Measurements from ENCODE around the gene LYZL4. TPM values are rescaled to one million over a fixed set of nuclear protein-coding genes. Genes with fewer than 3 reads are reported as not detected.

The LYZL4 gene
- polyA plus RNA-seq, 1 experiment: not detected

- TF ChIP-seq CTCF (IDR thresholded peaks at IDR 0.05; ENCODE audit: insufficient read depth, low read depth, low read length): 0 out of 2 replicates have a peak, but pooled peaks have one; percentile 9
- H3K4me3 ChIP-seq (ENCODE audit: low read depth, low read length): no peak overlapping the region
- no peaks in the 10 kb centered on the region for H3K36me3 ChIP-seq (ENCODE audit: control insufficient read depth, insufficient read depth, low read length)
- CTCF ChIA-PET: interaction anchor here (1.0 to 6.5 kb wide), 7 partner anchors 12 to 544 kb away, joined by 3 to 122 read pairs (median 4); no protein-coding TSS in a partner anchor
- no peak for DNase-seq (ENCODE audit: low read depth)
- POLR2A ChIA-PET: no interaction called here
- peaks cover 6% of the 10 kb centered on the region for H3K27me3 ChIP-seq (ENCODE audit: control insufficient read depth, insufficient read depth, low read length)
Measured at GRCh38 chr3:42442640-42443039, 32.2 kb upstream of the LYZL4 start.

- CTCF ChIA-PET: interaction anchor here (0.6 to 6.5 kb wide), 5 partner anchors 10 to 212 kb away, joined by 3 to 122 read pairs (median 3); no protein-coding TSS in a partner anchor
- no peaks in the 10 kb centered on the region for H3K36me3 ChIP-seq (ENCODE audit: control insufficient read depth, insufficient read depth, low read length)
Measured at GRCh38 chr3:42441791-42442190, 31.4 kb upstream of the LYZL4 start.

GRCh38 chr3:42440924-42441323 is 30.5 kb upstream of the LYZL4 start:
- DNase-seq (ENCODE audit: low read depth): no peak
- Histone ChIP-seq H3K27me3 (ENCODE audit: control insufficient read depth, insufficient read depth, low read length) (peaks cover 6% of the 10 kb centered on the region), H3K36me3 (ENCODE audit: control insufficient read depth, insufficient read depth, low read length) (no peaks in the 10 kb centered on the region), H3K4me3 (ENCODE audit: low read depth, low read length) (no peak overlapping the region)
- TF ChIP-seq CTCF (IDR thresholded peaks at IDR 0.05; ENCODE audit: insufficient read depth, low read depth, low read length): no peak
- ChIA-PET POLR2A (no interaction called here), CTCF (interaction anchor here (0.6 to 6.5 kb wide), 3 partner anchors 11 to 211 kb away, joined by 3 to 122 read pairs (median 47); no protein-coding TSS in a partner anchor)

More at GRCh38 chr3:42441791-42442190, 31.4 kb upstream of the LYZL4 start:
- Histone ChIP-seq H3K4me3 (ENCODE audit: low read depth, low read length) (no peak overlapping the region), H3K27me3 (ENCODE audit: control insufficient read depth, insufficient read depth, low read length) (peaks cover 6% of the 10 kb centered on the region)
- POLR2A ChIA-PET: no interaction called here
- DNase-seq (ENCODE audit: low read depth): no peak
- TF ChIP-seq CTCF (IDR thresholded peaks at IDR 0.05; ENCODE audit: insufficient read depth, low read depth, low read length): no peak

- CTCF ChIA-PET: interaction anchor here (6.5 kb wide), 1 partner anchor 191 kb away, joined by 122 read pairs; no protein-coding TSS in a partner anchor
- no peak overlapping the region for H3K4me3 ChIP-seq (ENCODE audit: low read depth, low read length)
- POLR2A ChIA-PET: no interaction called here
- H3K36me3 ChIP-seq (ENCODE audit: control insufficient read depth, insufficient read depth, low read length): no peaks in the 10 kb centered on the region
- DNase-seq (ENCODE audit: low read depth): no peak
- H3K27me3 ChIP-seq (ENCODE audit: control insufficient read depth, insufficient read depth, low read length): peaks cover 5% of the 10 kb centered on the region
- no peak for TF ChIP-seq CTCF (IDR thresholded peaks at IDR 0.05; ENCODE audit: insufficient read depth, low read depth, low read length)
Measured at GRCh38 chr3:42439261-42440115, 29.1 kb upstream of the LYZL4 start.

- ChIA-PET POLR2A (no interaction called here), CTCF (no interaction called here)
- DNase-seq (ENCODE audit: low read depth): no peak
- no peaks in the 10 kb centered on the region for H3K36me3 ChIP-seq (ENCODE audit: control insufficient read depth, insufficient read depth, low read length)
- no peak for TF ChIP-seq CTCF (IDR thresholded peaks at IDR 0.05; ENCODE audit: insufficient read depth, low read depth, low read length)
- no peak overlapping the region for H3K4me3 ChIP-seq (ENCODE audit: low read depth, low read length)
- H3K27me3 ChIP-seq (ENCODE audit: control insufficient read depth, insufficient read depth, low read length): peaks cover 5% of the 10 kb centered on the region
Measured at GRCh38 chr3:42438758-42439157, 28.3 kb upstream of the LYZL4 start.

Data from BJ (cell line).